Neural cell (in vitro differentiated cells): ENCODE results near the gene MYO15A. TPM values are rescaled to one million over a fixed set of nuclear protein-coding genes. Genes with fewer than 3 reads are reported as not detected.
"Not testable (repeated sequence)": the region's sequence is repeated elsewhere in the genome, so short reads cannot be mapped to it uniquely, and the experiment has no call there.

Experiments used
- H2AFZ ChIP-seq: fragments of 200-600, 300-800 bp; sonication (generic), shearing (Covaris generic); 2 replicates; pipeline ENCODE4 v1.6.0; 2014; ENCODE audit warnings: low read depth, mild to moderate bottlenecking, antibody characterized with exemption, low read length, moderate library complexity
- H3F3A ChIP-seq: fragments of 200-600 bp; shearing (Covaris generic); 2 replicates; pipeline ENCODE4 v1.6.1; 2016; ENCODE audit warnings: mild to moderate bottlenecking, moderate library complexity, mixed read lengths, antibody characterized with exemption, low read length; ENCODE audit not compliant: insufficient read depth, poor library complexity, severe bottlenecking
- H3K27ac ChIP-seq: fragments of 200-600, 300-800 bp; sonication (generic), shearing (Covaris generic); 2 replicates; pipeline ENCODE4 v1.5.1; 2014; ENCODE audit warnings: mild to moderate bottlenecking, low read length, moderate library complexity
- H3K27me3 ChIP-seq: fragments of 300-800, 200-600 bp; sonication (generic), shearing (Covaris generic); 2 replicates; pipeline ENCODE4 v1.6.0; 2014; ENCODE audit warnings: mild to moderate bottlenecking, low read depth, low read length, moderate library complexity; ENCODE audit not compliant: insufficient read depth
- H3K36me3 ChIP-seq: fragments of 300-800, 200-600 bp; sonication (generic), shearing (Covaris generic); 2 replicates; pipeline ENCODE4 v1.5.1; 2014; ENCODE audit warnings: mild to moderate bottlenecking, antibody characterized with exemption, low read length, moderate library complexity; ENCODE audit not compliant: insufficient read depth
- H3K4me2 ChIP-seq: fragments of 300-800, 200-600 bp; sonication (generic), shearing (Covaris generic); 2 replicates; pipeline ENCODE4 v1.6.0; 2014; ENCODE audit warnings: mild to moderate bottlenecking, low read length
- H3K4me3 ChIP-seq: fragments of 300-800, 200-600 bp; sonication (generic), shearing (Covaris generic); 2 replicates; pipeline ENCODE4 v1.5.1; 2014; ENCODE audit warnings: mild to moderate bottlenecking, low read length, moderate library complexity
- H3K79me2 ChIP-seq: fragments of 200-600 bp; shearing (Covaris generic); replicated peaks from 2 replicates; pipeline ENCODE4 v1.6.0; 2014; ENCODE audit warnings: mild to moderate bottlenecking, low read length, moderate library complexity; ENCODE audit not compliant: insufficient read depth
- H3K9ac ChIP-seq: fragments of 300-800, 200-600 bp; sonication (generic), shearing (Covaris generic); 2 replicates; pipeline ENCODE4 v1.6.1; 2016; ENCODE audit warnings: mild to moderate bottlenecking, low read length, mixed read lengths
- H3K9me2 ChIP-seq: fragments of 200-600 bp; shearing (Covaris generic); 2 replicates; pipeline ENCODE4 v1.6.1; 2016; ENCODE audit warnings: mild to moderate bottlenecking, low read length, mixed read lengths; ENCODE audit not compliant: insufficient read depth
- H3K9me3 ChIP-seq: fragments of 200-600, 300-800 bp; sonication (generic), shearing (Covaris generic); 2 replicates; pipeline ENCODE4 v1.6.1; 2016; ENCODE audit warnings: mild to moderate bottlenecking, mixed run types, low read length, moderate library complexity, mixed read lengths
- H4K20me1 ChIP-seq: fragments of 200-600 bp; shearing (Covaris generic); 2 replicates; pipeline ENCODE4 v1.6.1; 2016; ENCODE audit warnings: mild to moderate bottlenecking, mixed run types; ENCODE audit not compliant: insufficient read depth
- CTCF ChIP-seq: fragments of 450-650 bp; IDR thresholded peaks from 2 replicates; pipeline ENCODE4 v1.5.1; 2014; ENCODE audit warnings: antibody characterized with exemption, mild to moderate bottlenecking, moderate library complexity; ENCODE audit not compliant: poor library complexity, severe bottlenecking
- EP300 ChIP-seq: fragments of 450-650 bp; conservative IDR thresholded peaks from 2 replicates; pipeline ENCODE4 v1.6.1; 2014; ENCODE audit warnings: antibody characterized with exemption, mild to moderate bottlenecking, moderate library complexity; ENCODE audit not compliant: poor library complexity, severe bottlenecking
- EZH2 ChIP-seq: fragments of 200-600, 300-800 bp; shearing (Covaris generic), sonication (generic); IDR thresholded peaks from 2 replicates; pipeline ENCODE4 v1.6.1; 2014; ENCODE audit warnings: antibody characterized with exemption, low read length, borderline replicate concordance, mild to moderate bottlenecking; ENCODE audit not compliant: insufficient read depth, poor library complexity, severe bottlenecking
- MXI1 ChIP-seq: fragments of 450-650 bp; conservative IDR thresholded peaks from 2 replicates; pipeline ENCODE4 v1.6.1; 2014; ENCODE audit warnings: antibody characterized with exemption, mild to moderate bottlenecking; ENCODE audit not compliant: poor library complexity, severe bottlenecking
- POLR2AphosphoS5 ChIP-seq: IDR thresholded peaks from 2 replicates; pipeline ENCODE4 v1.6.1; 2012
- RAD21 ChIP-seq: fragments of 450-650 bp; conservative IDR thresholded peaks from 2 replicates; pipeline ENCODE4 v1.6.1; 2014; ENCODE audit warnings: antibody characterized with exemption, mild to moderate bottlenecking, moderate library complexity
- REST ChIP-seq: IDR thresholded peaks from 2 replicates; pipeline ENCODE4 v1.6.1; 2012; ENCODE audit warnings: borderline replicate concordance
- SMC3 ChIP-seq: fragments of 450-650 bp; conservative IDR thresholded peaks from 2 replicates; pipeline ENCODE4 v1.6.1; 2014; ENCODE audit warnings: antibody characterized with exemption, mild to moderate bottlenecking, moderate library complexity; ENCODE audit not compliant: poor library complexity
- TAF1 ChIP-seq: IDR thresholded peaks from 2 replicates; pipeline ENCODE4 v1.6.1; 2012; ENCODE audit warnings: low read depth
- polyA plus RNA-seq: library from polyadenylated mRNA; depleted of rRNA; stranded (reverse); fragments of >200 nt; gene quantifications from 2 replicates; pipeline ENCODE4 v1.2.3, GENCODE V29; 2014

The MYO15A gene
- polyA plus RNA-seq, 1 donor from 2014 or later, result 1.9 TPM

GRCh38 chr17:18213666-18214270, 105.2 kb downstream of the MYO15A start:
- Histone ChIP-seq H3K27ac (no peak overlapping the region), H3K9me3 (no peaks in the 10 kb centered on the region), H3K4me3 (no peak overlapping the region), H3K9me2 (no peaks in the 10 kb centered on the region), H3K36me3 (no peaks in the 10 kb centered on the region), H4K20me1 (no peaks in the 10 kb centered on the region), H2AFZ (no peak overlapping the region), H3K79me2 (no peaks in the 10 kb centered on the region), H3K9ac (no peak overlapping the region), H3K4me2 (no peak overlapping the region), H3F3A (no peaks in the 10 kb centered on the region), H3K27me3 (no peaks in the 10 kb centered on the region)
- TF ChIP-seq TAF1, result no peak

GRCh38 chr17:18216906-18217305, 108.3 kb downstream of the MYO15A start:
- not testable (repeated sequence) for H3K79me2 ChIP-seq, H3K9me2 ChIP-seq, H3K9me3 ChIP-seq, H4K20me1 ChIP-seq, H3K27ac ChIP-seq, H3F3A ChIP-seq, H3K4me2 ChIP-seq, H3K27me3 ChIP-seq, H3K36me3 ChIP-seq, H2AFZ ChIP-seq, H3K4me3 ChIP-seq, H3K9ac ChIP-seq

- Histone ChIP-seq H3K9ac (no peak overlapping the region), H4K20me1 (no peaks in the 10 kb centered on the region), H3K4me2 (no peak overlapping the region), H3F3A (no peaks in the 10 kb centered on the region), H3K9me2 (no peaks in the 10 kb centered on the region), H3K27me3 (no peaks in the 10 kb centered on the region), H3K4me3 (no peak overlapping the region), H3K79me2 (no peaks in the 10 kb centered on the region), H3K27ac (no peak overlapping the region), H3K36me3 (no peaks in the 10 kb centered on the region), H3K9me3 (no peaks in the 10 kb centered on the region), H2AFZ (no peak overlapping the region)
- TF ChIP-seq SMC3, result peak; percentile 73
- TF ChIP-seq CTCF, result peak; percentile 85
- no peak for TF ChIP-seq MXI1
- no peak for TF ChIP-seq EP300
- TF ChIP-seq POLR2AphosphoS5, result no peak
- no peak for TF ChIP-seq TAF1
- TF ChIP-seq EZH2, result no peak
- TF ChIP-seq RAD21, result peak; percentile 73
- TF ChIP-seq REST, result no peak
These were observed 109.0 kb downstream of the MYO15A start for GRCh38 chr17:18217412-18218015.
